UCSD-AML1 (cell line): ENCODE data around the gene LRIG1.

Experiments used
- DNase-seq: peaks from one replicate; lab custom pipeline; 2025; ENCODE audit not compliant: unreplicated experiment; lab: John Stamatoyannopoulos, UW

Gene LRIG1

GRCh38 chr3:66489115-66489514 is 11.7 kb downstream of the LRIG1 start:
- no peak for DNase-seq

GRCh38 chr3:66488492-66488891 is 12.3 kb downstream of the LRIG1 start:
- no peak for DNase-seq

DNA sequence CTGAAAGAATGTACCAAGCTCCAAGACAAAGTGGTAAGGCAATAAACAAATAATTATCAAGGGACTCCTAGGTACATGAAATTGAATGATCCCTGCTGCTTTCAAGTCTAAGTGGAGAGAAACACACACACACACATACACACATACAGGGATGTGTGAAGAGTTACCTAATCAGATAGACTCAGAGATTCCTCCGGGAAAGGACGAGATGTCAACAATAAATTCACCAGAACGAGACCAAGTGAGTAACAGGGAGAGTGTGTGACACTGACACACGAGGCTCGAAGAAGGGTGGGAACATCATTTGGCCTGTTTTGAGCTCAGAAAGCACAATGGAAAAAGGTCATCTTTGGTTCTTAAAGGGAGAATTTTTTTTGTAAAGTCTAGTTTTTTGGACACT is 13.4 kb downstream of the LRIG1 start:
- no peak for DNase-seq

- no peak for DNase-seq
Measured at GRCh38 chr3:66486646-66487045, 14.2 kb downstream of the LRIG1 start.

- no peak for DNase-seq
Measured at GRCh38 chr3:66486202-66486601, 14.6 kb downstream of the LRIG1 start.

DNA sequence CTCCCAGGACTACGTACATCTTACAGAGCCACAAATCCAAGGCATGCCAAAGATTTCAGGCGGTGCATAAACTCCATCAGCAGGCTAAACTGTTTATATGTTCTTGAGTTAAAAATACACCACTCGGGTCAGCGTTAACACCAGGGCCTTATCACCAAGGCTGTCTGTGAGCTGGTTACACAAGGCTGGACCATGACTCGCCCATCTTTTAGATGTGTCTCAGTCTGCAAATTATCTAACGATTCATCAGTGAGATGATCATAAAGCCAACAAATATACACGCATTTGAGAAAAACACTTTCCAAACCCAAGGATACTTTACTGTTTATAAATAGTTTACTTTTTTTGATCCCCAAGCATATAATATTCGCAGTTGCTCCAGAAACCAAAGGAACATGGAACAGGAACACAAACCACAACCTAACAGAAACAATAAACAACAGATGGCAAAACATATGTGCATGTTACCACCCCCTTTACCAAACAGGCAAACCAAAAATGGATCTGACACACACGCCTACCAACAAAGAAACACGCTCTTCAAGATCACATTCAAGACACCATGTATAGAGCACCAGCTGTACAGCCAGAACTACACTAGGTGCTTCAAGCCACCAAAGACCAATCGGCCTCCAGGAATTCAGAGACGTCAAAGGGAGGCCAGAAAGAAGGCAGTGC is 15.4 kb downstream of the LRIG1 start:
- no peak for DNase-seq

GRCh38 chr3:66484106-66484844 is 16.5 kb downstream of the LRIG1 start:
- DNase-seq, result no peak

DNA sequence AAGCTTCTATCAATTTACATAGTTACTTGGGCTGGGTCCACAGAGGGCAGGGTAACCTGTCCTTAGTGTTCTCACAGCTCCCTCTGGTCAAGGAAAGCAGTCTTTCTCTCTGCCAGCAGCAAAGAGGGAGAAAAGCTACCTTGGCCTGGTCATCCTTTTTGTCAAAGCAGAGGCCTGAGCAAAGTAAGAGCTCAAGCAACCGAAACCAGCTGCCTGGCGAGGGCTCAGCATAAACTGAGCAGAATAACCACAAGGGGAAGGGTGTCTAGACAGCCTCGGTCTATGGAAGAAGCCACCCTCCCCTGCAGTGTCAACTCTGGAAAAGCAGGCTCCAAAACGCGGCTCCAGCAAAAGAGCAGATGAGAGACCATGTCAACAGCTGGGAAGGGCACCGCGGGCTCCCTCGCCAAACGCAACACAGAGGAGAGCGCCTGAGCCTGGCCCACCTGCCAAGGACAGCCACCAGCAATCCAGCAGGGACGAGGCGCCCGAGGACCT is 17.4 kb downstream of the LRIG1 start:
- DNase-seq, result no peak

GRCh38 chr3:66483006-66483405 is 17.8 kb downstream of the LRIG1 start:
- no peak for DNase-seq

GRCh38 chr3:66482018-66482404 is 18.8 kb downstream of the LRIG1 start:
- DNase-seq, result no peak

- DNase-seq, result no peak
Measured at GRCh38 chr3:66481071-66482017, 19.5 kb downstream of the LRIG1 start.

GRCh38 chr3:66480666-66481065 is 20.2 kb downstream of the LRIG1 start:
- no peak for DNase-seq

DNA sequence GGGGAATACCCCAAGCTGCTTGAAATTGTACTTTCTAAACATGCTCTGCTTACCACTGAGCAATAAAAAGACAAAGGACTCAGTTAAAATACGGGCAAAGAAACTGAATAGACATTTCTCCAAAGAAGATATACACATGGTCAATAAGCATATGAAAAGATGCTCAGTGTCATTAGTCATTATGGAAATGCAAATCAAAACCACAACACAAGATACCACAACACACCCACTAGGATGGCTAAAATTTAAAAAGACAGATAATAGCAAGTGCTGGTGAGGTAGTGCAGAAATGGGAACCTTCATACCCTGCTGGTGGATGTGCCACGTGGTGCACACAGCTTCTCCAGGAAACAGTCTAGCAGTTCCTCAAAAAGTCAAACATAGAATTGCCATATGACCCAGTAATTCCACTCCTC is 21.3 kb downstream of the LRIG1 start:
- DNase-seq, result no peak

- no peak for DNase-seq
Measured at GRCh38 chr3:66478960-66479359, 21.9 kb downstream of the LRIG1 start.

DNA sequence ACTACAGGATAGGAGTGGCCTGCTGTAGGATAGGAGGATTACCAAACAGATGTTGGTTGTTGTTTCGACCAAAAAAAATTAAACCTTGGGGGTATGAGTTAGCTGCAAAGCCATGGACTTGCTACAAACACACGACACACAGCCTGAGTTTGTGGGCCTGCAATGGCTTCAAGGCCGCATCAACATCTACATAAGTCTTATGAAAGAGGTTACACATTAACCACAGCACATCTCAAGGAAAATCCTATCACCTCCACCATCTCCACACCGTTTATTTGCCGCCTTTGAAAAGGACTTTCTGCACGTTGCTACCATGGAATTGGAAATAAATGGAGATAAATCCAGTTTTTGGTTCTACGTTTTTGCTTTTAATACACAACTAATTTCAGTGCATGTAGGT is 23.0 kb downstream of the LRIG1 start:
- DNase-seq, result no peak

- DNase-seq, result no peak
Measured at GRCh38 chr3:66476852-66477381, 23.9 kb downstream of the LRIG1 start.

- no peak for DNase-seq
Measured at GRCh38 chr3:66475386-66476020, 25.3 kb downstream of the LRIG1 start.

- DNase-seq, result no peak
Measured at GRCh38 chr3:66473692-66474091, 27.1 kb downstream of the LRIG1 start.

DNA sequence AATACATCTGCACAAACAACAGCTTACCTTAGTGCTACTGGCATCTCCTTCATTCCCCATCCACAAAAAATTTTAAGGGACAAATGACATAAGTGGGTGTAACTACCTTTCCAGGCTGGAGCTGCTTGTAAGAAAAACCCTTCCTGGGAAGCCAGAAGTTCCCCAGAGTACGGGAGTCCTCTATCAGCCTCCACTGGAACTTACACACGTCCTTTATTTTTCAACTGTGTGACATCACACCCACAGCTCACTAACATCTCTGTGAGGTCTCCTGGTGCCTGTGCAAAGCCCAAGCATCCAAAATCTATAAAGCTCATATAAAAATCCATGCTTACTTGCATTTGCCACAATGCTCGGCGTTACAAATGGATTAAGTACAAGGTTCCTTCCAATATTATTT is 27.6 kb downstream of the LRIG1 start:
- DNase-seq, result no peak

- no peak for DNase-seq
Measured at GRCh38 chr3:66472313-66473134, 28.3 kb downstream of the LRIG1 start.
